Suppressor macrophage (primary cell): ENCODE data around the gene SMIM38.
"Not testable (repeated sequence)": the region's sequence is repeated elsewhere in the genome, so short reads cannot be mapped to it uniquely, and the experiment has no call there.

ENCODE experiments used
- DNase-seq, 4 experiments: peaks; one replicate each; pipeline ENCODE4 v3.0.0-alpha.2; 2020 to 2022

Gene SMIM38

DNA sequence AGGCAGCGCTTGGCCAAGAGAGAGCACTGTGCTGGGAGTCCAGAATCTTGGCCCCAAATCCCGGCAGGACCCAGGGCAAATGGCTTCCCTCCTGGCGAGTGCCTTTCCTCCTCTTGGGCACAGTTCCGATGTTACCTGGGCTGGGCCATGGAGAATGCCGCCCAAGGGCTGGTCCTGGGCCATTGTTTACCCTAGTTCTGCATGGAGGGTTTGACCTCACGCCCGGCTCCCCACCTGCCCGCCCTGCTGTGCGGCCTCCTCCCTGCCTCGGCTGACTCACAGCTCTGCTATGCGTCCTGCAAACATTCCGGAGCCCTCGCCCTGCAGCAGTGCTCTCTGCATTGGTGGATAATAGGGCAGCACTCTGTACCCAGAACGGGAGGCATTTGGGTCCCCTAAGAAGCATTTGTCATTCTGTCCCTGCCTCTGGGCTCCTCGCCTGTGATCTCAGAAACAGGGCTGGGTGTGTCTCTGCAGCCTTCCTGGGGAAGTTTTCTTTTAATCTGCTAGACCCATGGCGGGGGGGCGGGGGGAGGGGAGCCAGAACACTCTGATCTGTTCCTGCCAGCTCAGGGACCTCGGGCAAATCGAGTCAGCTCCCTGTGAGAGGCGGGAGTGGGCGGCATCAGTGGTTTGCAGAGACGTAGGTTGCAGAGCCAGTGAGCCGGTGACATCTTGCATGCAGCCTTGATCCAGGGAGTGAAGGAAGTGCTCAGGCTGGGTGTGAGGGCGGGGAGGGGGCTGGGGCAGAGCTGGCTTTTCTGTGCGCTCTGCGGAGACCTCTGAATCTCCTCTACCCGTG lies 32.9 kb upstream of the SMIM38 start:
- peak; percentile 87 to 95 (median 92) for DNase-seq

DNA sequence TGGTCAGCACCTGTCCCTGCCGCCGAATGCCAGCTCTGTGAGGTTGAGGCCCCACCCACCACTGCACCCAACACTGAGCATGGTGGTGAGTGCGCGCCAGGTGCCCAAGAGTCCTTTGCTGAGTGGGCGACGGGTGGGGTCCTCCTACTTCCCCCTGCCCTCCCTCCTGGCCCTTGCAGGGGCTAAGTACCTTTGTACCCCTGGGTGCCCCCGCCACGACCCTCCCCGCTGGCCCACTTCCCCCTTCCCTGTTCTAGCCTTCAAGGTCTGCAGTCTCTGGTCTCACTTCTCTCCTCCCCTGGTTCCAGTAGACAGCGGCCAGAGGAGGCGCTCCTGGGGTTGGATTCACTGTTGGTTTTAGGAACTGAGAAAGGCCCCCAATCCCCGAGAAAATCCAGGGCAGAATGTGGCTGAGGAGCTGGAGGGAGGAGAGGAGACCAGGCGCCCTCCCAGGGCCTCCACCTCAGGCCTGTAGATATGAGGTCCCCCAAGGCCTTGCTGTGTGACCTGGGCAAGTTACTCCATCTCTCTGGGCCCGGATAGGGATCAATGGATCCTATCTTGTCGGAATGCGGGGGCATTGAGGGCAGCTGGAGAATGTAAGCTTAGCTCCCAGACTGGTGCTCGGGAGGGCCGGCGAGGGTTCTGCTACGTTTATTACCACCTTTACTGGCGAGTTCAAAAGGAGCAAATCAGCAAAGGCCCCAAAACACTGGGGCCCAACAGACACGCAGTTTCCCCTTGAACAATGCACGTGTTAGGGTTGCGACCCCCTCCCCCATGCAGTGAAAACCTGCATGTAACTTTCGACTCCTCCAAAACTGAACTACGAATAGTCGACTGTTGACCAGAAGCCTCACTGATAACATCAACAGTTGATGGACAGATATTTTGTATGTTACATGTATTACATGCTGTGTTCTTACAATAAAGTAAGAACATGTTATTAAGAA lies 31.9 kb upstream of the SMIM38 start:
- DNase-seq, result peak in 1 of 4 experiments; percentile 44

DNA sequence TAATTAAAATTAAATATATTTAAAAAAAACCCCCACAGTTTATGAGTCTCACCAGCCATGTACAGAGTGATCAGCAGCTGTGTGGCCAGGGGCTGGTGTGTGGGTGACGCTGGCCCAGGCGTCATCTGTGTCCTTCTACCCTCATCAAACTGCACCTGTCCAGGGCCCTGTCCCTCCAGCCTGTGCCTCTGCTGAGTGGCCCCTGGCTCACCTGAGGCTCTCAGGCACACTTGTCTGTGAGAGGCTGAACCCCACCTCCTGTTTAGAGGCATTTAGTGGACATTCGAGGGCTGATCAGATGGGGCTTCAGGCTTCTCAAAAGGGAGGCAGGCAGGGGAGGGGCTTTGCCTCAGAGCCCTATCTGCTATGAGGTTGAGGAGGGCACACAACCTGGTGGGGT lies 29.9 kb upstream of the SMIM38 start:
- DNase-seq, result no peak

DNA sequence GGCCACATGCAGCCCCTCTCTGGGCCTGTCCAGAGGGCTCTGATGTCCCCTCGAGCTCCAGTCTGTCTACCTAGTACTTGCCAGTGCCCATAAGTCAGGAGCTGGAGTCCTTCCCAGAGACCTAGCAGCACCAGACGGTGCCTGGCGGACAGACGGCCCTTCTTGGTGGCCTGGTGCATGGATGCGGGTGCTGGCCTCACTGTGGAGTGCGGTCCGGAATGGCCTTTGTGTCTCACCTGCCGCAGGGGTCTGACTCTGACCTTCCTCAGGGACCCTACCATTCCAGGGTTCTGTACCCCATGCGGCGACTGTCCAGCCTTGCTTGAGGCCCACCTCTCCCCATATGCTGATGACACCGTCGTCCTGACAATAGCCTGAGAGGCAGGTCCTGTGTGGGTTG lies 29.4 kb upstream of the SMIM38 start:
- DNase-seq, result no peak

DNA sequence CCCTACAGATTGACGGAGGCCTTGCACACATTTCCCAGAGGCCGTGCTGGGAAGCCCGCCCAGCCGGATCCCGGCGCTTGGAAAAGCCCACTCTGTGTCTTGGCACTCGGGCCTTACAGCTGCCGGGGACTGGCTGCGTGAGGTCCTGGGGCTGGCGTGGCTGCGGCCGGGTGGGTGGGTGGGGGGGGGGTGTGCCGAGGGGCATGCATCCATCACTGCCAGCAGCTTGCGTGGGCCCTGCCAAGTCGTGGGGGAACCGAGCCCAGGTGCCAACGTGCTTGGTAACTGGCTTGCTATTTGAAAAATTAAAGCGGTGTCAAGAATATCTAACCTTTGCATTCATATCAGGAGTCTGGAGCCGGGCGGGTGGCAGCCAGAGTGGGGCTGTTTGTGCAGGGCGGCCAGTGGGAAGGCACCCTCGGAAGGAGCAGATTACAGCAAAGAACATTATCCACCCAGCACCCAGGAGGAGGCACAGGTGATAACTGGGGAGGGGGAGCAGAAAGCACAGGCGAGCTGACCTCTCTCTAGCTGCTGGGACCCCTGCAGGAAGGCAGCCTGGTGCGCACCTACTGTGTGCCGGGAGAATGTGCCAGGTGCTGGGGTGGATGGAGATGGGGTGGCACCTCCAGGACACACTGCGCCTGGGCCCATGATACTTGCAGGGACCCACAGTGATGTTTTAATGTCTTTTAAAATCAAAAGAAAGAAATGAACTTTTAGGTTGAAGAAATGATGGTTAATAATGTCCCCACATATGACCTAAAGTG lies 28.5 kb upstream of the SMIM38 start:
- no peak for DNase-seq

DNA sequence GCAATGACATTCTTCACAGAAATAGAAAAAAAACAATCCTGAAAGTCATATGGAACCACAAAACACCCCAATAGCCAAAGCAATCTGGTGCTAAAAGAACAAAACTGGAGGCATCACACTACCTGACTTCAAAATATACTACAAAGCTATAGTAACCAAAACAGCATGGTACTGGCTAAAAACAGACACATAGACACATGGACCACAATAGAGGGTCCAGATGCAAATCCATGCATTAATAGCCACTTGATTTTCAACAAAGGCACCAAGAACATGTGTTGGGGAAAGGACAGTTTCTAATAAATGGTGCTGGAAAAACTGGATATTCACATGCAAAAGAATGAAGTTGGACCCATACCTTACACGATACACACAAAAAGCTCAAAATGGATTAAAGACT lies 27.9 kb upstream of the SMIM38 start:
- DNase-seq, result no peak

DNA sequence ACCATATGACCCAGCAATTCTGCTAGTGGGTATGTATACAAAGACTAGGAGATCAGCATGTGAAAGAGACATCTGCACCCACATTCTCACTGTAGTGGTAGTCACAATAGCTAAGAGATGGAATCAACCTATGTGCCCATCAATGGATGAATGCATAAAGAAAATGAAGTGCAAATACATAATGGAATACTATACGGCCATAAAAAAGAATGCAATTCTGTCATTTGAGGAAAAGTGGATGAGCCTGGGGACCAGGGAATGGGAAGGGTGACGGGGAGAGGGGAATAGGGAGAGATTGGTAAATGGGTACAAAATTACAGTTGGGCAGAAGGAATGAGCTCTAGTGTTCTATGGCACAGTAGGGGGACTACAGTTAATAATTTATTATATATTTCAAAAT lies 26.7 kb upstream of the SMIM38 start:
- no peak for DNase-seq

DNA sequence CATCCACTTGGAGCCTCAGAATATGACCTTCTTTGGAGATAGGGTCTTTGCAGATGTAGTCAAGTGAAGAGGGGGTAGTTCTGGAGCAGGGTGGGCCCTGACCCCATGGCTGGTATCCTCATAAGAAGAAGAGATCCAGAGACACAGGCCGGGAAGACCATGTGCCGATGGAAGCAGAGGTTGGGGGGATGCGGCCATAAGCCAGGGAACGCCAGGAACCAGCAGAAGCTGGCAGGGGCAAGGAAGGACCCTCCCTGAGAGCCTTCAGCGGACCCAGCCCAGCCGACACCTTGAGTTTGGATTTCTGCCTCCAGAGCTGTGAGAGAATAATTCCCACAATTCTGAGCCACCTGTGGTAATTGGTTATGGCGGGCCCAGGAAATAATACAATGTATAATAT lies 26.1 kb upstream of the SMIM38 start:
- DNase-seq, result no peak

DNA sequence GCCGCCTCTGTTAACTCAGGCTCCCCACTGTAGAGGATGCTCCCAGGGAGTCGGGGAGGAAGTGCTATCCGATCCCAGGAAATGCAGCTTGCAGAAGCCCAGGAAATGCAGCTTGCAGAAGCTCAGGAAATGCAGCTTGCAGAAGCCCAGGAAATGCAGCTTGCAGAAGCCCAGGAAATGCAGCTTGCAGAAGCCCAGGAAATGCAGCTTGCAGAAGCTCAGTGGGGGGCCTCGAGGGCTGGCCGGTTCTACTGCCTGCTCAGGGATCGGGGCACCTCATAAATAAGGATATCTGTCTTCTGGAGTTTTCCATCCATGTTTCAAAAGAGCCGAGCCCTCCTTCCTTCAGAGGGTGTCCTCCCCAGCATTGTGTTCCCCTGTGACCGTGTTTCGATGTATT lies 25.1 kb upstream of the SMIM38 start:
- DNase-seq, result no peak

DNA sequence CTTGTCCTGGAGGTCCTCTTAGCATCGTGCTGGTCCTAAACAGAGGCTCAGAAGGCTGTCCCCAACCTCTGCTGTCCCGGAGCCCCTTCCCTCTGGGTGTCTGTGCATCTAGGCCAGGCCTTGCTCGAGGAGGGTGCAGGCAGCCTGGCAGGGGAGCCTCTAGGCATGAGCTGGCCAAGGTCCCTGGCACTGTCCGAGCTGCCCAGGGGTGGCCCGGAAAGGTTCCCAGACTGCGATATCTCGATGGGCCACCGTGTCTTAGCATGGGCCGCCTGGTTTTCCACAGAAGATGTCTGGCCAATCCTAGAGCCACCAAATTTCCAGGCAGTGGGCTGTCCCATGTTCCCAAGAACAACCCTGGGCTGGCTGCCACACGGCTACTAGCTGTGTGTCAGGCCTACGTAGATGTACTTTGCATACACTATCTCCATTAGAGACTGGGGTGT lies 24.6 kb upstream of the SMIM38 start:
- DNase-seq, result no peak

DNA sequence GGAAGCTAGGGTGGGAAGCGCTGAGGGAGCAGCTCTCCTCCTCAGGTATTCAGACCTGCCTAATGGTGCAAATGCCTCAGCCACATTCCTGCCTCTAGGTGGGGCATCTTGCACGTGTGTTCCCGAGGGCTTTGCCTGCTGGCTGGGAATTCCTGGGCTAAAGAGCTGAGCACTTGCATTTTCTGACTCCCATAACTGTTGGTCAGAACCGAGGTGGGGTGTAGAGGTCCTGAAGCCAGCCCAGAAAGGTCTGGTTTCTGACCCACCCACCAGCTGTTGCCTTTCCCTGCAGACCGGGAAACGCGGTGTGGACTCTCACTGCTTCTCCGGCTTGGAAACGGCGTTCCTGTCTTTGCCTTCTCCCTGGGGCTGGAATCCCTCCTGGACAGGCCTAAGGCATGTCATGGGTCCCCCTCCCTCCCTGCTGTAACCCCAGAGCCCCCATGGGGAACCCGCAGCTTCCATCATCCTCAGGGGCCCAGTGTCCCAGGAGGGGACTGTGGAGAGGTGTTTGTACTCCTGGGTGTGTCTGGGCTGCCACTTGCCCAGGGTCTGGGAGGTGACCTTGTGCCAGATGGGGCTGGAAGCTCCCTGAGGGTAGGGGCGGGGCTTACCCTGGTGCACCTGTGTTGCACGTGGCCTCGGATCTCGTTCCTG lies 24.0 kb upstream of the SMIM38 start:
- DNase-seq, result peak in 2 of 4 experiments; percentile 27 to 44

DNA sequence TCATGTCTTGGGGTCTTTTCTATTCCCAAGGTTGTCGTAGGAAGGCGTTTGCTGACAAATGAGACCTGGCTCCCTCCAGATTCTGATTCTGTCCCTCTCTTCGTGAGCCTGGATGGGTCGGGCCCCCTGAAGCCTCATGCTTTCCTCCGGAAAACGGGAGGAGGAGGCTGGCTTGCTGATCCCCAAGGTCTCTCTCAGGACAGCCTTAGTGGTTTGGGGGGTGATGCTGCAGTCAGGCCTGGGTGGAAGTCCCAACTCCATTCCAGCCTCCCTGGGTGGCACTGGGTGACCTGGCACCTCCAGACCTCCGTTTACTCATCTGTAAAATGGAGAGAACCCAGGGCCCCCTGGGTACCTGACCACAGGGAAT lies 23.4 kb upstream of the SMIM38 start:
- no peak for DNase-seq

DNA sequence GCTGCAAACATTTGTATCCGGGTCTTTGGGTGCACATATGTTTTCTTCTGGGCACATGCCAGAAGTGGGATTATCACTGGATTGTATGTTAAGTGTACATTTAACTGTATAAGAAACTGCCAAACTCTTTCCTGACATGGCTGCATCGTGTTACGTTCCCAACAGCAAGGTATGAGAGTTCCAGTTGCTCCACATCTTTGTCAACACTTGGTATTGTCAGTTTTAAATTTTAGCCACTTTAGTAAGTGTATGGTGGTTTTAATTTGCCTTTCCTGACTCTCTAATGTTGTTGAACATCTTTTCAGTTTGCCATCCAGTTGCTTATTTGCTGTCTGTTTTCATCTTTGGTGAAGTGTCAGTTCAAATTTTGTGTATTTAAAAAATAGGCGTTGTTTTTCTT lies 22.5 kb upstream of the SMIM38 start:
- no peak for DNase-seq

DNA sequence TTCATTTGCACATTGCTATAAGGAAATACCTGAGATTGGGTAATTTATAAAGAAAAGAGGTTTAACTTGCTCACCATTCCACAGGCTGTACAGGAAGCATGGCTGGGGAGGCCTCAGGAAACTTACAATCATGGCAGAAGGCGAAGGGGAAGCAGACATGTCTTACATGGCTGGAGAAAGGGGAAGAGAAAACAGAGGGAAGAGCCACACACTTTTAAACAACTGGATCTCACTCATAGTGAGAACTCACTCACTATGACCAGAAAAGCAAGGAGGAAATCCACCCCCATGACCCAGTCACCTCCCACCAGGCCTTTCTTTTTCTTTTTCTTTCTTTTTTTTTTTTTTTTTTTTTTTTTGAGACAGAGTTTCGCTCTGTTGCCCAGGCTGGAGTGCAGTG lies 21.6 kb upstream of the SMIM38 start:
- peak in 2 of 4 experiments; percentile 36 to 47 for DNase-seq

DNA sequence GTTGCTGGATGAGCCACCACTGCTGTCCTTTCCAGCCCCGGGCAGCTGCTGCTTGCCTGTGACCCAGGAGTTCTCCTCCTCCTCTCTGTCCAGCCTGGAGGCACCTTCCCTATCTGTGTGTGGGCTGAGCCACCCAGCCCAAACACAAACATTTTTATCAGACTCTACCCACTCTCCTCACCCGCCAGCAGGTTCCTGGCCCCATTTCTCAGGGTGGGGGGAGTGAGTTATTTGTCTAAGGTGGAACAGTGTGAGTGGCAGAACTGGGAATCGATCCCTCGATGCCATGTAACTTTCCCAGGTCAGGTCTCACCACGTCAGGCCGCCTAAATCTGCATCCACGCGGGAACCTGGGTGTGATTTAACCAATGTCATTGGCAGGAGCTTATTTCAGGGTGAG lies 20.8 kb upstream of the SMIM38 start:
- no peak for DNase-seq

DNA sequence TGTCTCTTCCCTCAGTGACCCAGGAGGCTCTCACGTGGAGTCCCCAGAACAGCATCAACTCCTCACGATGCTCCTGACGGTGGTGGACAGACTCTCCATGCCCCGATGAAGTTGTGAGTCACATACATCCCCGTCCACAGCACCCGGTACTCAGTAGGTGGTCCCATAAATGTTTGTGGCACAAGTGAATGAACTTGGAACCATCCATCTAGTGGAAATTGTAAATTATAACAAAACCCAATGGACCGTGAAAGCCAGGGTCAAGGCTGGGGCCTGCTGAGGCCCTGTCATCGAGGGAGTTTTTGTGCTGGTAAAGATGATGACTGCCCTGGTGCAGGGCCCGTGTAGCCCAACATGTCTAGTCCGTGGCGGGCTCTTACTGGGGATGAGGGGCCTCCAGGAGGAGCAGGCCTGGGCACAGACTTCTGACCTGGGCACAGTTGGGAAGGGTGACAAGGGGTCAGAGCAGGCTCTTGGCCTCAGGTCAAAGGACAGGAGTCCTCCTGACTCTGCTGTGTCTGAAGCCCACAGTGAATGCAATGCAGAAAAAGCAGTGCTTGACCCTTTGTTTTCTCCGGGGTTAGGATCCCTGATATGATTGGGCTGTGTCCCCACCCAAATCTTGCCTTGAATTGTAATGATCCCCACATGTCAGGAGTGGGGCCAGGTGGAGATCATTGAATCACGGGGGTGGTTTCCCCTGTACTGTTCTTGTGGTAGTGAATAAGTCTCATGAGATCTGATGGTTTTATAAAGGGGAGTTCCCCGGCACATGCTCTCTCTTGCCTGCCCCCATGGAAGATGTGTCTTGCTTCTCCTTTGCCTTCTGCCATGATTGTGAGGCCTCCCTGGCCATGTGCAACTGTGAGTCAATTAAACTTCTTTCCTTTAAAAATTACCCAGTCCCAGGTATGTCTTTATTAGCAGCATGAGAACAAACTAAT lies 20.0 kb upstream of the SMIM38 start:
- no peak for DNase-seq

DNA sequence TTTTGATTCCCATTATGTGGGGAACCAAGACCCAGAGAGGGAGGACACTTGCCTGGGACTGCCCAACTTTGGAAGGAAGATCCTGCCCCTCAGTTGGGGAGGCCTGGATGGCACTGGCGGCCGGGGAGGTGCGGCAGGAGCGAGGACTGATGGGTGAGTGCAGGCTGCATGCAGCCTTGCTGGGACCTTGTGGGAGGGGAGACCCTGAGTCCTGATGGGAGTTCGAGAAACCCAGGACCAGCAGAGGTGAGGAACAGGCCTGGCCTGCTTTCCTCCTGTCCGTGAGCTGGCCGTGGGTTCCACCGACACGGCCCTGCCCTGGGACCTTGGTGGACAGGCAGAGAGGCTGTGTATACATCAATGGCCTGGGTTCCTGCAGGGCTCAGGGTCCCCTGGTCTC lies 19.3 kb upstream of the SMIM38 start:
- no peak for DNase-seq

DNA sequence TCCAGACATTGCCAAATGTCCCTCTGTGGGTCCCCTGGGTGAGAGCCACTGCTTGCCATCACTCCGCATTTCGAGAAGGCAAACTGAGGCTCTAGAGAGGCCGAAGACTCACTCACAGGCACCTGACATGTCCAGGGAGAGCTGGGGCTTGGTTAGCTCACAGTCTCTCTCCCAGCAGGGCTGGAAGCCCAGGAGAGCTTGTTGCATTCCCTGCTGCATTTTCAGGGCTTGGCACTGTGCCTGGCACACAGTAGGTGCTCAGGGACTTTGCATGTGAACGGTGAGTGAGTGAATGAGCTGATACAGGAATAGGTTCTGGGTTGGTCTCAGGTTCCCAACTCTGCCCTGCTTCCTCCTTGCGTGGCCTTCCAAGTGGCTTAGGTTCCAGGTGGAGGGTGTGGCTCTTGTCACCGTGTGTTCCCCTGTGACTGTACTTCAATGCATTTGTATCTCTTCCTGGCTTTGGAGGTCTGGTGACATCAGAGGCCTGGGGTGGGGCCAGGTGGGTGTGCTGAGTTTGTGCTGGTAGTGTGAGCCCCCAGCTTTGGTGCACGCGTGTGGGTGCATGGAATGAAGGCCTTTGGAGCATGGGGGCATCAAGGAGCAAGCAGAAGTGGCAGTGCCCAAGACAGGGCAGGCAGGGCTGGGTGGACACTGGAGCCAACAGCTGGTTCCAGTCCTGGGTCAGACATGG lies 18.4 kb upstream of the SMIM38 start:
- no peak for DNase-seq

DNA sequence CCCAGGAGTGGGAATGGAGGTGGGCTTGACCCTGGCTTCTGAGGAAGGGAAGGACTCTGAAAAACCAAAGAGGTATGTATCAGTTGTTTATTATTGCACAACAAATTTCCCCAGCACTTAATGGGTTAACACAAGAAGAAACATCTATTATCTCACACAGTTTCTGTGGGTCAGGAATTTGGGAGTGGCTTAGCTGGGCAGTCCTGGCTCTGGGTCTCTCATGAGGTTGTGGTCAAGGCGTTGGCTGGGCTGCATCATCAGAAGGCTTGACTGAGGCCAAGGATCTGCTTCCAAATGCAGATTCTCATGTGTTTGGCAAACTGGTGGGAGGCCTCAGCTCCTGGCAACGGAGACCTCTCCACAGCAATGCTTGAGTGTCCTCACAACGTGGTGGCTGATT lies 17.5 kb upstream of the SMIM38 start:
- peak in 3 of 4 experiments; percentile 19 to 60 (median 40) for DNase-seq

DNA sequence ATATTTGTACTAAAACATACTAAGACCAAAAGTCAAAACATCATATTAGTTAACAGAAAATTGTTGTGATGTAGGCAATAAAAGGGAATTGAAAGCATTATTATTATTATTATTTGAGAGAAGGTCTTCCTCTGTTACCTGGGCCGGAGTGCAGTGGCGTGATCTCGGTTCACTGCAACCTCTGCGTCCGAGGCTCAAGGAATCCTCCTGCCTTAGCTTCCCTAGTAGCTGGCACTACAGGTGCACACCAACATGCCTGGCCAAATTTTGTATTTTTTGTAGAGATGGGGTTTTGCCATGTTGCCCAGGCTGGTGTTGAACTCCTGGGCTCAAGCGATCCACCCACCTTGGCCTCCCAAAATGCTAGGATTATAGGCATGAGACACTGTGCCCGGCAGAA lies 15.6 kb upstream of the SMIM38 start:
- not testable (repeated sequence) for DNase-seq

DNA sequence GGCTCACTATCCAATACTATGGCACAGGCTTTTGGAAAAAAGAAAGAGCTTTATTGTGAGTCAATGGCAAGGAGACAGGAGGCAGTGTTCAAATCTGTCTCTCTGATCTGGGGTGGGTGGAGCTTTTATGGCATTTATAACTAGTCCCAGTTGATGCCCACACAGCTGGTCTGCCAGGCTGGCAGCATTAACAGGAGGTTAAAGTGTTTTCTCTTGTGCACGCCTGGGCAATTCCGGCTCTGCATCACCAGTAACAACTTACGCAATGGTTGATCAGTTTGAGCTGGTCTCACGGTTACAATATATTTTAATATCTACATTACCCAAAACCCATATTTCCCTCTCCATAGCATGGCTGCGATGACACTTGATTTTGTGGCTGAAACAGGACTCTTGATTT lies 15.1 kb upstream of the SMIM38 start:
- no peak for DNase-seq
